ENCODE results near the gene LHX1.
A peak's percentile ranks its signal among the peaks of the same experiment; 100 is the strongest.

The LHX1 gene

GRCh38 chr17:36937001-36937958 lies at the start of gene LHX1:
Gene LHX1, plus strand, starts transcription at chr17:36937475. Its CDS starts 723 bp downstream, at chr17:36938198.
- DNase-seq: no peak

DNA sequence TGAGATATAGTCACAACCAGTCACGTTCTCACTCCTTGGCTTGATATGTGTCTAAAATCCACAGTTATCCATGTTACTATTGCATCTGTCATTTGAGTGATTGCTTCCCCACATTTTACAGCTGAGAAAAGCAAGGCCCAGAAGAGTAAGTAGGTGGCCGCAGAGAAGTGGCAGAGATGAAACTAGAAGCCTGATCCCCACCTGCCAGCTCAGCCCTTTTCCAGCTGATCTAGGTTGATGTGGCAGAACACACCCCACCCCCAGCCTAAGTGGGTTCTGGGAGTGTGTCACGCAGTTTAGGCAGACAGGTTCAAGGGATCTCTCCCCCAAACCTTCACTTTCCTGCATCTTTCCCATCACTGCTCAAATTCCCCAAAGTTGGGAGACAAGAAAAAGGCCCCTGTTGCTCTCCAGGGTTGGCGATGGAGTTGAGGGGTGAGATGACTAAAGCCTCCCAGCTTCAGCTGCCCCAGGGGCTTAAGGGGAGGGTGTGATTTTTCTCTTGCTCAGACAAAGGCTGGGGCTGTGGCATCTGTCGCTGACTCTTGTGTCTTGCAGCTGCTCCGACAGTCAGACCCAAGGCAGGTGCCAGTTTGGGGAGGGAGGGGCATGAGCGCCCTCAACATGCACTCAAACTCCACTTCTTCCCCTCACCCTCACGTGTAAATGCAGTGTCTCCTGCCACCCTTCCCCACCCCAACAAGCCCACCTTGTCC lies 48.9 kb upstream of the LHX1 start:
- no peak for DNase-seq

DNA sequence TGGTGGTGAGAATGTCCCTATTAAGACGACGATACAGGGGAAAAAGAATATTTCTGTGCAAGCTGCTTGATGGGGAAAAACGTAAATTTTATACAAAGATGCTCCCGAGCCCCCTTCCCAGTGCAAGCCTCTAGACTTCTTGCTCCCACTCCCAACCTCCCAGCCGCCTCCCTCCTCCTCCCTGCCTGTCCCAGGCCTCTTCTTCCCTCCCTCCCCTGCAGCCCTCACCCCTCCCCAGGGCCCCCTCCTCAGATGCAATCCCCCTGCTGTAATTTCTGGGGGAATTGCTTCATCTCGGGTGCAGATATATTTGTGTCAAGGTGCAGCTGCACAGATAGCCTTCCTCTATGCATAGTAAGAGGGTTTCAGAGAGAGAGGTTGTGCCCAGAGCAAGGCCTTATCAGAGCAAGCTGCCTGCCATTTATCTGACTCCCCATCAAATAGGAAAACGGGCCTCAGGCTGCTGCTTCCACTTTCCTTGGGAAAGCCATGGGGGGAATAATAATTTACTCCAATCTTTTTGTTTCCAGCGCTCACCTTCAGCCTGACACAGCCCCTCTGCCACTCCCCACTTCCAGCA lies 47.4 kb upstream of the LHX1 start:
- no peak for DNase-seq

DNA sequence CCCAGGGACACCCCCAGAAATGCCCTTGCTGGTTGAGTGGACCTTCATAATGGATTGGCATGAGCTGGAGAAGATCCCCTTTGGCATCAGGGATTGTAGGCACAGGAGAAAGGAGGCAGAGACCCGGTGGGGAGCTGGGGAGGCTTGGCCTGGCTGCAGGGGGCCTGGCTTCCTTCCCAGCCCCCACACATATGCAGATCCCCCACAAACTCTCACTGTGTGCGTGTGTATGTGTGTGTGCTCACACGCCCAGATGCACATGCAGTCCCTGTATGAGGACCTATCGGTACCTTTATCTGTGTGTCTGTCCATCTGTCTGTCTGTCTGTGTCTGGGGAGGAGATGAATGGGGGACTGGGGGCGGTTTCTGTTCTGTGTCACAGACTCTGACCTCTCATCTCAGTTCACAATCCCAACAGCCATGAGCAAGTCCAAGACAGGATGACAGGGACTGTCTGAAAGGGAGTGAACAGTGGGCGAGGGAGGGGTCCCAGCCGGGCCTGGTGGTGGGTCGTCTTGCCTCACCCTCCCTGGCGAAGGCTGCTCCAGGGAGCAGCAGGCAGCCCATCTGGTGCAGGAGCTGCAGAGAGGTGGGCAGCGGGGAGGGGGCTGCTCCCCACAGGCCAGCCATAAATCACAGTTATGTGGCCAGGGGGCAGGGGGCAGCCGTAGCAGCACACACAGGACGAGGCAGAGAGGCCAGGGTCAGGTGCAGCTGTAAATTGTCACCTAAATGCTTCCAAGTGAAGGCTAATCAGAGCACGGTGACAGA lies 46.7 kb upstream of the LHX1 start:
- no peak for DNase-seq

- no peak for DNase-seq
These were observed 45.0 kb upstream of the LHX1 start for GRCh38 chr17:36892112-36892838.

GRCh38 chr17:36894177-36894576 lies 43.1 kb upstream of the LHX1 start:
- DNase-seq: no peak

DNA sequence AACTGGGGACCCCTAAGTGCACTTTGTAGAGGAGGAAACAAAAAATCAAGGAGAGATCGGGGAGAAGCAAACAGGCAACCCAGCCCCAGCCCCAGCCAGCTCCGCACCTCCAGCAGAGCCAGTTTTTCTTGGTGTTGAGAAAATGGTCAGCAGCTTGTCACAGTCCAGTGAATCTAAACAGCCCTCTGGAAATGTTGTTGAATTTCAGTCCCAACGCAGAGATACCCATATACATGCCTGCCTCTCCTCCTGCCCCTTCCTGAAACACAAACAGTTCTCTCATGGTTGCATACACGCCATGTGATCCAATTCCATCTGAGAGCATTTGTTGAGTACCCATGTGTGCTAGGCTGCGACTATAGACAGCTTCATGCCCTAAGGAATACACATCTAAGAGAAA lies 42.4 kb upstream of the LHX1 start:
- no peak for DNase-seq

DNA sequence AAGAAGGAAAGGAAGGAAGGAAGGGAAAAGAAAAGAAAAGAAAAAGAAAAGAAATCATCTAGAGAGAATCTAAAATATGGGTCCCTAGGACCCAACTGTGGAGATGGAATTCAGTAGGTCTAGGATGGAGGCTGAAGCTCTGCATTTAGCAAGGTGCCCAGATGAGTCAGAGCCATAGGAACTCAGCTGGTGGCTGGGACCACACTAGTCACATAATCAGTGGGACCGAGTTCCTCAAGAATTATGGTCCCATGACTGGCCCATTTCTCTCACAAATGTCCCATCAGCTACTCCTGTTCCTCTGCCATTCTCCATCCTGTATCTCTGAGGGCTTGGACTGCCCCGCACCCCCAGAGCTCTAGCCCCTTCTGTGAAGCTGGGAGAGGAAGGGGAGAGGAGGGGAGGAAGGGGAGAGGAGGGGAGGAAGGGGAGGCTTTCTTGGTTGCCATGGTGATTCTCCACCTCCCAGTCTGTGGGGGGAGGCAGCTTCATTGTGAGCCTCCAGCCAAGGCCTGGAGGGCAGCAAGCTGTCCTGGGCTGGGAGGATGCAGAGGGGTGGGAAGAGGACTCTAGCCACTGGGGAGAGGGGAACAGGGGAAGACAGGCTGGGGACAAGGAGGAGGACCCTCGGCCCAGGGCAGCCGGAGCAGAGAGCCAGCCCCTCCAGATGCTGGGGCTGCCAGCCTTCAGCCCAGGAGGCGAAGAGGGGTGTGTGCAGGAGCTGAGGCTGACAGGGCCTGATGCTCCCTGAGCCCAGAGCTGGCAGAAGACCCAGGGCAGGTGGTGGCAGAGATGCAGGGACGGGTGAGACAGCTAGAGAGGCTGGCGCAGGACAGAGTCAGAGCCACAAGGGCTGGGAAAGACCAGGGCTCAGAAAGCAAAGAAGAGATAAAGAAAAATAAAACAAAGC lies 37.8 kb upstream of the LHX1 start:
- DNase-seq: no peak

- DNase-seq: no peak
These were observed 37.1 kb upstream of the LHX1 start for GRCh38 chr17:36900160-36900512.

- DNase-seq: no peak
These were observed 35.8 kb upstream of the LHX1 start for GRCh38 chr17:36901506-36901905.

DNA sequence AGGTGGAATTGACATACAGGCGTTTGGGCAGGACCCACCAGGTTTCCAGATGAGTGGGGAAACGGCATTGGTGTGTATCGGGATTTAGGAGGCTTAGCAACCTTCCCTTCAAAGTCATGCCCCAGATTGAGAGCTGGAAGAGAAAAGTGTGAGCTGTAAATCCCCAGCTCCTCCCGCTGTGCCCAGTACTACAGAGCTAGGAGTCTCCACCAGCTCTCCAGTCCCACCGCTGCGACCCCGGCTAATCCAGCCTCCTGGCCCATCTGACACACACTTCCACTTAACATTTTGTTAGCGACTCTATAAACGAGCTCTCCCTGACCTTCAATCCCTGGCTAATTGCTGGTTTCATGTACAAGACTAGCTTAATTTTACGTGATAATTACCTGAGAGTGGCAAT lies 29.9 kb upstream of the LHX1 start:
- no peak for DNase-seq

- no peak for DNase-seq
These were observed 26.8 kb upstream of the LHX1 start for GRCh38 chr17:36910513-36910912.

- no peak for DNase-seq
These were observed 26.3 kb upstream of the LHX1 start for GRCh38 chr17:36911001-36911400.

- no peak for DNase-seq
These were observed 24.1 kb upstream of the LHX1 start for GRCh38 chr17:36913132-36913531.

GRCh38 chr17:36918211-36918691 lies 19.0 kb upstream of the LHX1 start:
- no peak for DNase-seq

GRCh38 chr17:36919407-36919968 lies 17.8 kb upstream of the LHX1 start:
- DNase-seq: no peak

- peak in 1 of 2 donors; percentile 38 for DNase-seq
These were observed 17.0 kb upstream of the LHX1 start for GRCh38 chr17:36920032-36921005.

- DNase-seq: peak; percentile 71 to 76
These were observed 16.0 kb upstream of the LHX1 start for GRCh38 chr17:36921095-36921851.

DNA sequence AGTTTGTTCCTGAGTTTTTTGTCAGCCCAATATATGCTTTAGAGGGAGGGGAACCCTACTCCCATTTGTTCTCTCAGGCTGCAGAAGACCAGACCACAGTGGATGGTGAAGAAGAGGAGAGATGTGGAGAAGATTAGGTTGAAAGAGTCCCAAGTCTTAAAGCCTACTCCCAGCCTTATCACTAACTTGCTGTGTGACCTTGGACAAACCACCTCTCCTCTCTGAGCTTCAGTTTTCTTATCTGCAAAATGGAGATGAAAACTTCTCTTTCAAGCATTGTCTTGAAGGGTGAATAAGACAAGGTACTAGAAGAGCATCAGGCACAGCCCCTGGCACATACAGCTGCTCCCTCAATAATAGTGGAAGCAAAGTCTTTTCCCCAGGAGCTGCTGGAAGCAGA lies 15.1 kb upstream of the LHX1 start:
- DNase-seq: no peak

Measured in stimulated activated CD4-positive, alpha-beta T cell treated with anti-CD3 and anti-CD28 coated beads, Interleukin-2, amount 100 ng/mL, for 24 hours (primary cell).